Loucy (cell line): ENCODE data around the gene HOXA1.

Experiments
- CTCF ChIP-seq: fragments of 200-600 bp; sonication (generic); conservative IDR thresholded peaks from 2 replicates; pipeline ENCODE4 v1.5.1; 2014; ENCODE audit warnings: mild to moderate bottlenecking, antibody characterized with exemption, low read length
- EZH2phosphoT487 ChIP-seq: fragments of 200-600 bp; IDR thresholded peaks from 2 replicates; pipeline ENCODE4 v1.6.1; 2018; ENCODE audit warnings: antibody characterized with exemption, mild to moderate bottlenecking, moderate library complexity, borderline replicate concordance

GRCh38 chr7:27114881-27115220, 19.1 kb upstream of the HOXA1 start:
- TF ChIP-seq CTCF, result no peak
- TF ChIP-seq EZH2phosphoT487, result no peak
